ENCODE results near the gene SETBP1. TPM values are rescaled to one million over a fixed set of nuclear protein-coding genes. Genes with fewer than 3 reads are reported as not detected.

Gene SETBP1
- total RNA-seq, 1 experiment from 2014 or later: 0.05 TPM

- Histone ChIP-seq H3K9me3 (ENCODE audit: control insufficient read depth in 1 of 2, insufficient read depth in 1 of 2, low read depth in 1 of 2, low read length in 2 of 2) (peaks cover 0 to 25% of the 10 kb centered on the region in 2 experiments; a peak in 2 of 4 replicates), H3K27ac (ENCODE audit: low read depth, low read length) (no peak overlapping the region), H3K4me3 (replicated peaks in 1 of 2; ENCODE audit: low read depth in 1 of 2, low read length in 2 of 2) (no peak overlapping the region), H3K4me1 (ENCODE audit: control insufficient read depth in 1 of 2, insufficient read depth in 2 of 2, low read length in 2 of 2) (no peaks in the 10 kb centered on the region), H3K79me2 (ENCODE audit: insufficient read depth, low read length) (no peaks in the 10 kb centered on the region), H3K27me3 (ENCODE audit: insufficient read depth, low read length) (no peaks in the 10 kb centered on the region), H3K4me2 (ENCODE audit: low read length) (no peak overlapping the region), H3K9ac (ENCODE audit: low read length) (no peak overlapping the region), H4K20me1 (ENCODE audit: insufficient read depth) (no peaks in the 10 kb centered on the region), H2AFZ (ENCODE audit: low read depth, low read length, poor library complexity, severe bottlenecking) (no peak overlapping the region), H3K9me2 (ENCODE audit: insufficient read depth) (no peaks in the 10 kb centered on the region), H3K36me3 (ENCODE audit: control insufficient read depth in 1 of 2, insufficient read depth in 2 of 2, low read length in 2 of 2) (no peaks in the 10 kb centered on the region)
- ChIA-PET POLR2A (no interaction called here), CTCF (no interaction called here), RAD21 (ENCODE audit: low non-redundant PET in 1 of 2, low total read pairs in 2 of 2, uncharacterized antibody in 2 of 2, unreplicated experiment in 2 of 2) (no interaction called here)
- no TSS peak for BruUV-seq (replicated peaks)
- DNase-seq (ENCODE audit: low read depth, low spot score) (no peak), ATAC-seq (no peak)
- intact Hi-C loops (cut with micrococcal nuclease): no loop called here
- no peak for TF ChIP-seq ZNF274 (IDR thresholded peaks at IDR 0.05; ENCODE audit: low read depth, low read length)
- no peak for TF ChIP-seq MAX (IDR thresholded peaks at IDR 0.05)
- no peak for TF ChIP-seq SIN3A (IDR thresholded peaks at IDR 0.05; ENCODE audit: low read depth)
- no peak for TF ChIP-seq CBX3 (IDR thresholded peaks at IDR 0.05; ENCODE audit: low read depth)
- no peak for TF ChIP-seq ATF3 (IDR thresholded peaks at IDR 0.05)
- no peak for TF ChIP-seq JUND (IDR thresholded peaks at IDR 0.05)
- no peak for TF ChIP-seq ELF1 (IDR thresholded peaks at IDR 0.05; ENCODE audit: borderline replicate concordance, low read depth)
- no peak for TF ChIP-seq FOSL1 (IDR thresholded peaks at IDR 0.05; ENCODE audit: low read depth)
- TF ChIP-seq EZH2 (IDR thresholded peaks at IDR 0.05): no peak
- TF ChIP-seq RAD21 (IDR thresholded peaks at IDR 0.05; ENCODE audit: low read depth): no peak
- TF ChIP-seq CTCF (IDR thresholded peaks at IDR 0.05 in 2 of 3, conservative IDR thresholded peaks at IDR 0.05 in 1 of 3; ENCODE audit: borderline replicate concordance in 1 of 3, insufficient read depth in 1 of 3, low read depth in 2 of 3, low read length in 2 of 3): no peak
- TF ChIP-seq REST (IDR thresholded peaks at IDR 0.05; ENCODE audit: low read depth): no peak
- no peak for TF ChIP-seq POLR2A (IDR thresholded peaks at IDR 0.05; ENCODE audit: borderline replicate concordance, extremely low read depth, insufficient read depth, insufficient read length)
- TF ChIP-seq EGR1 (IDR thresholded peaks at IDR 0.05; ENCODE audit: low read depth): no peak
- TF ChIP-seq TCF7L2 (IDR thresholded peaks at IDR 0.05; ENCODE audit: borderline replicate concordance, extremely low read depth, insufficient read depth, insufficient read length): no peak
- TF ChIP-seq YY1 (IDR thresholded peaks at IDR 0.05; ENCODE audit: extremely low read depth, insufficient replicate concordance, low read depth, low read length): no peak
- no peak for TF ChIP-seq CEBPB (IDR thresholded peaks at IDR 0.05; ENCODE audit: low read depth)
- TF ChIP-seq EZH2phosphoT487 (IDR thresholded peaks at IDR 0.05; ENCODE audit: borderline replicate concordance): no peak
- no peak for TF ChIP-seq ZFX (IDR thresholded peaks at IDR 0.05)
Measured at GRCh38 chr18:45044787-45045186, 364.1 kb downstream of the SETBP1 start.
